MM.1S (cell line): ENCODE measurements around the gene TUBB2B.

Source experiments
- DNase-seq: peaks from one replicate; pipeline ENCODE4 v3.0.0-alpha.2; 2015
- H2AFZ ChIP-seq: fragments of 300-600 bp; sonication (generic); 2 replicates; pipeline ENCODE4 v1.6.0; 2016; ENCODE audit warnings: antibody characterized with exemption, low read length
- H3F3A ChIP-seq: fragments of 300-600 bp; sonication (generic); 2 replicates; pipeline ENCODE4 v1.6.1; 2016; ENCODE audit warnings: mild to moderate bottlenecking, antibody characterized with exemption, low read length, moderate library complexity, mixed read lengths; ENCODE audit not compliant: insufficient read depth
- H3K27ac ChIP-seq: fragments of 300-600 bp; sonication (generic); 2 replicates; pipeline ENCODE4 v1.5.1; 2016; ENCODE audit warnings: mild to moderate bottlenecking, low read length
- H3K27me3 ChIP-seq: fragments of 300-600 bp; sonication (generic); replicated peaks from 2 replicates; pipeline ENCODE4 v1.6.0; 2016; ENCODE audit warnings: low read length; ENCODE audit not compliant: insufficient read depth
- H3K36me3 ChIP-seq: fragments of 300-600 bp; sonication (generic); replicated peaks from 2 replicates; pipeline ENCODE4 v1.6.1; 2016; ENCODE audit warnings: mild to moderate bottlenecking, low read length, mixed read lengths; ENCODE audit not compliant: insufficient read depth
- H3K4me1 ChIP-seq: fragments of 300-600 bp; sonication (generic); 2 replicates; pipeline ENCODE4 v1.6.1; 2016; ENCODE audit warnings: low read length, mixed read lengths
- H3K4me2 ChIP-seq: fragments of 300-600 bp; sonication (generic); 2 replicates; pipeline ENCODE4 v1.6.0; 2016; ENCODE audit warnings: low read depth, low read length
- H3K4me3 ChIP-seq: fragments of 300-600 bp; sonication (generic); 2 replicates; pipeline ENCODE4 v1.5.1; 2016; ENCODE audit warnings: low read length, mixed read lengths
- H3K79me2 ChIP-seq: fragments of 300-600 bp; sonication (generic); 2 replicates; pipeline ENCODE4 v1.6.1; 2016; ENCODE audit warnings: mixed run types, low read length, mixed read lengths
- H3K9ac ChIP-seq: fragments of 300-600 bp; sonication (generic); 2 replicates; pipeline ENCODE4 v1.6.1; 2016; ENCODE audit warnings: low read length, mixed read lengths
- H3K9me2 ChIP-seq: fragments of 300-600 bp; sonication (generic); replicated peaks from 2 replicates; pipeline ENCODE4 v1.6.1; 2016; ENCODE audit warnings: mild to moderate bottlenecking, low read length, mixed read lengths; ENCODE audit not compliant: insufficient read depth
- H3K9me3 ChIP-seq: fragments of 300-600 bp; sonication (generic); replicated peaks from 2 replicates; pipeline ENCODE4 v1.6.1; 2016; ENCODE audit warnings: mild to moderate bottlenecking, low read length, mixed read lengths; ENCODE audit not compliant: insufficient read depth
- H4K20me1 ChIP-seq: fragments of 300-600 bp; sonication (generic); 2 replicates; pipeline ENCODE4 v1.6.1; 2016; ENCODE audit warnings: mild to moderate bottlenecking, low read length, moderate library complexity, mixed read lengths; ENCODE audit not compliant: insufficient read depth
- CTCF ChIP-seq: fragments of 300-600 bp; sonication (generic); IDR thresholded peaks from 2 replicates; pipeline ENCODE4 v1.5.1; 2016; ENCODE audit warnings: antibody characterized with exemption, low read length, mixed read lengths
- EZH2 ChIP-seq: fragments of 300-600 bp; sonication (generic); optimal IDR thresholded peaks from 2 replicates; pipeline ENCODE3; 2017; ENCODE audit warnings: low read depth, mild to moderate bottlenecking, antibody characterized with exemption, low read length, mixed read lengths
- EZH2phosphoT487 ChIP-seq: fragments of 300-600 bp; sonication (generic); IDR thresholded peaks from 2 replicates; pipeline ENCODE4 v1.6.1; 2018; ENCODE audit warnings: antibody characterized with exemption, low read length

TUBB2B gene

GRCh38 chr6:3176562-3177355 is 50.7 kb downstream of the TUBB2B start:
- no peak overlapping the region for H3K4me2 ChIP-seq
- no peaks in the 10 kb centered on the region for H3K79me2 ChIP-seq
- H3K27ac ChIP-seq, result no peak overlapping the region
- no peaks in the 10 kb centered on the region for H4K20me1 ChIP-seq
- no peak overlapping the region for H3K4me3 ChIP-seq
- no peaks in the 10 kb centered on the region for H3F3A ChIP-seq
- no peak for DNase-seq
- H3K9ac ChIP-seq, result no peak overlapping the region
- H3K27me3 ChIP-seq, result no peaks in the 10 kb centered on the region
- TF ChIP-seq CTCF, result no peak
- no peak for TF ChIP-seq EZH2phosphoT487
- no peak for TF ChIP-seq EZH2
- no peaks in the 10 kb centered on the region for H3K9me2 ChIP-seq
- no peaks in the 10 kb centered on the region for H3K4me1 ChIP-seq
- H2AFZ ChIP-seq, result no peak overlapping the region
- no peaks in the 10 kb centered on the region for H3K36me3 ChIP-seq
- no peaks in the 10 kb centered on the region for H3K9me3 ChIP-seq

- H3K79me2 ChIP-seq, result no peaks in the 10 kb centered on the region
- H3K4me1 ChIP-seq, result no peaks in the 10 kb centered on the region
- no peak for TF ChIP-seq EZH2
- TF ChIP-seq EZH2phosphoT487, result no peak
- TF ChIP-seq CTCF, result no peak
- H2AFZ ChIP-seq, result no peak overlapping the region
- H3K27ac ChIP-seq, result no peak overlapping the region
- no peak for DNase-seq
- no peaks in the 10 kb centered on the region for H3K27me3 ChIP-seq
- H3K4me3 ChIP-seq, result no peak overlapping the region
- no peaks in the 10 kb centered on the region for H3K36me3 ChIP-seq
- no peaks in the 10 kb centered on the region for H3K9me3 ChIP-seq
- no peaks in the 10 kb centered on the region for H4K20me1 ChIP-seq
- H3K4me2 ChIP-seq, result no peak overlapping the region
- H3K9me2 ChIP-seq, result no peaks in the 10 kb centered on the region
- H3K9ac ChIP-seq, result no peak overlapping the region
- H3F3A ChIP-seq, result no peaks in the 10 kb centered on the region
Measured at GRCh38 chr6:3175715-3176402, 51.6 kb downstream of the TUBB2B start.
